G401 (cell line): ENCODE data around the gene P2RX7. TPM values are rescaled to one million over a fixed set of nuclear protein-coding genes. Genes with fewer than 3 reads are reported as not detected.
"Not testable (repeated sequence)": the region's sequence is repeated elsewhere in the genome, so short reads cannot be mapped to it uniquely, and the experiment has no call there.

Experiments
- DNase-seq: peaks from one replicate; pipeline ENCODE4 v3.0.0-alpha.2; 2015; ENCODE audit warnings: low spot score
- in situ Hi-C: cut with HindIII; loops from 2 replicates; pipeline ENCODE4 v1.10.0; 2016; ENCODE audit warnings: low sequenced_read_pairs, mixed read lengths
- total RNA-seq: library from RNA; depleted of rRNA; stranded (reverse); fragments of >200 nt; shearing (Covaris generic); gene quantifications from 2 replicates; pipeline ENCODE4 v1.2.3, GENCODE V29; 2014

Gene P2RX7
- total RNA-seq, 1 experiment from 2014 or later: not detected

- in situ Hi-C loops: no loop called here
- no peak for DNase-seq
Measured at GRCh38 chr12:121130866-121131373, 1.8 kb upstream of the P2RX7 start.

DNA sequence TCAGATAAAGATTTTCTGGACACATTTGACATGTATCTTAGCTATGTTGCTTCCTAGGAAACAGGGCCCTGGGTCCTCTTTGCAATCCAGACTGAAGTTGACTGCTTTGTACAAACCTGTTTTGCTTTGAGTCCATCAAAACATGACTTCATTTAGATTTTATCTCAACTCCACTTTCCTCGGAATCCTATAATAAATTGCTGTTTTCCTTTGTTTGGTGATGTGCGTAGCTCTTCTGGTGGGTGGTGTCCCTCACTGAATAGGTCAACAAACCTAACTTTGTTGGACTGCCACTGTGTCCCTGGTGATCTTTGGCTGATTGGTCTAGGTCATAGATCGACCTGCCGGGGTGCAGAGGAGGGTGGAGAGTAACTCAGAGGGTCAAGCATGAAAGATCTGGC is 735 bp upstream of the P2RX7 start:
- in situ Hi-C loops: no loop called here
- no peak for DNase-seq

DNA sequence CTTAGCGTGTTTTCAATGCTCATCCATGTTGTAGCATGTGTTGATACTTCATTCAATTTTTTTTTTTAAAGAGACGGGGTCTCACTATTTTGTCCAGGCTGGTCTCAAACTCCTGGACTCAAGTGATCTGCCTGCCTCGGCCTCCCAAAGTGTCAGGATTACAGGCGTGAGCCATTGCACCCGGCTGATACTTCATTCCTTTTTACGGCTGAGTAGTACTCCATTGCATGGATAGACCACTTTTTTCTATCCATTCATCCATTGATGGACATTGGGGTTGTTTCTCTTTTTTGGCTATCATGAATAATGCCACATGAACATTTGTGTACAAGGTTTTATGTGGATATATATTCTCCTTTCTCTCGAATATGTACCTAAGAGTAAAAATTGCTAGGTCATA is 1.2 kb downstream of the P2RX7 start:
- in situ Hi-C loops: no loop called here
- no peak for DNase-seq

GRCh38 chr12:121135320-121135719 is 2.6 kb downstream of the P2RX7 start:
- in situ Hi-C loops: no loop called here
- no peak for DNase-seq

DNA sequence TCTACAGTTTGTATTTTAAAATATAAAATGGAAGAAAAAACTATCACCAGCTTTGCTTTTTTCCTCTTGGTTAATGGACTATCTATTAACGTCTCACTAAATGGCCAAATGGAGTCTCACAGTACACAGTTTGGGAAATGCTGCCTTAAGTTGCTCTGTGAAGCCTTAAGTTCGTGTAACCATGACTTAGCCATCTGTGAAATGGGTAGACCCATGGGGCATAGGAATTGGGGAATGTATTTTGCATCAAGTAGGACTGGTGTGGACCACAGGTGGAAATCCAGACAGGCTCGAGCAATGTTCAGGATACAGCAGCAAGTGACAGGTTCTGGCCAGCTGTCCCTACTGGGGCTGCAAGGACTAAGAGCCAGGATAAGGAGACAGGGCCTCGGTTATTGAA is 4.8 kb downstream of the P2RX7 start:
- no peak for DNase-seq
- in situ Hi-C loops: no loop called here

DNA sequence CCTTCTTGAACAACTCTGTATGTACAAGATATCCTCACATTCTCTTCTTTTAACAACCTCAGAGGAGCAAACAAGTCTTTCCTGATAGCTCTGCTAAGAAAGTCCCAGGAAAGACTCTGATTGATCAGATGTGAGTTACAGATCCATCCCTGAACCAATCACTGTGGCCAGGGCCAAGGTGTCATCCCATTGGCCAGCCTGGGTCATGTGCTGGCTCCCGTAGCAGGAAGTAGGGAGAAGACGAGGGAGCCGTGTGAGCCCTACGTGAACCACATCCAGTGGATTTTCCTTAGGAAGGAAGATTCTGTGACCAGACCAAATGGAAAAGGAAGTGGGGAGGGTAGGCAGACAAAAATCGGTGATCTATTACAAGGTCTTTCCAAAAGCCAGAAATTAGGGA is 5.6 kb downstream of the P2RX7 start:
- in situ Hi-C loops: no loop called here
- DNase-seq: no peak

- DNase-seq: peak; percentile 72
- in situ Hi-C loops: no loop called here
Measured at GRCh38 chr12:121139286-121139685, 6.6 kb downstream of the P2RX7 start.

DNA sequence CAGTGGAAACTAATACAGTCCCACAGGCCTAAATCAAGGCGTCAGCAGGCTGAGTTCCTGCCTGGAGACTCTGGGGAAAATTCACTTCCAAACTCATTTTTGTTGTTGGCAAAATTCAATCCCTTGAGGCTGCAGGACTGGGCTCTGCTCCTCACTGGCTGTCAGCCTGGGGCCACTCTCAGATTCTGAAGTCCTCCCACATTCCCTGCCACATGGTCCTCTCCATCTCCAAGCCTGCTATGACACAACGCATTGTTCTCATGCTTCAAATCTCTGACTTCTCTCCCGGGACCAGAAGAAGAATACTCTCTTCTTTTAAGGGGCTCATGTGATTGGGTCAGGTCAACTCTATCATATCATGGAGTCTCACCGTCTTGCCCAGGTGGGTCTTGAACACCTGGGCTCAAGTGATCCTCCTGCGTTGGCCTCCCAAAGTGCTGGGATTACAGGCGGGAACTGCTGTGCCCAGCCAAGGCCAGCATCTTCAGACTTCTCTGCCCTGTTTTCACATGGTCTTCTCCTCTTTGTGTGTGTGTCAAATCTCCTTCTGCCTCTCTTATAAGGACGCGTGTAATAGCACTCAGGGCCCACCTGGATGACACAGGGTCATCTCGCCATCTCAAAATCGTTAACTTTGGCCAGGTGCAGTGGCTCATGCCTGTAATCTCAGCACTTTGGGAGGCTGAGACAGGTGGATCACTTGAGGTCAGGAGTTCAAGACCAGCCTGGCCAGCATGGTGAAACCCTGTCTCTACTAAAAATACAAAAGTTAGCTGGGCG is 9.7 kb downstream of the P2RX7 start:
- in situ Hi-C loops: no loop called here
- DNase-seq: no peak

DNA sequence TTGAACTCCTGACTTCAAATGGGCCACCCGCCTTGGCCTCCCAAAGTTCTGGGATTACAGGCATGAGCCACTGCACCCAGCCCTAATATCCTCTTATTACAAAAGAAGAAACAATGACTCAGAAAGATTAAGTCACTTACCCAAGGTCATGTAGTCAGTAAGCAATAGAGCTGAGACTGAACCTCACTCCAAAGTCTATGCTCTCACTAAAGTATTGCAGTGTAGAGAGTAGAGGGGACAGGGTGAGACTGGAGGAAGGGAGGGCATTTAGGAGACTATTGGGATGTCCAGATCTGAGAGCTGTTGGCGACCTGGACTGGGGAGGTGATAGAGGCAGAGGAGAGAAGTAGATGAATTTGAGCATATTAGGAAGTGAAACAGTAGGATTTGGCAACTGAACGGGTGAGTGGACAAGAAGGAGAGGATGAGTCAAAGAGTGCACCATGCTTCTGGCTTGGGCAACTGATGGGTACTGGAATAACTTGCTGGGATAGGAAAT is 11.8 kb downstream of the P2RX7 start:
- no peak for DNase-seq
- in situ Hi-C loops: no loop called here

GRCh38 chr12:121145221-121145620 is 12.5 kb downstream of the P2RX7 start:
- DNase-seq: no peak
- in situ Hi-C loops: no loop called here

GRCh38 chr12:121149289-121149688 is 16.6 kb downstream of the P2RX7 start:
- in situ Hi-C loops, DNase-seq: not testable (repeated sequence)

- in situ Hi-C loops: no loop called here
- DNase-seq: peak; percentile 94
Measured at GRCh38 chr12:121154793-121155375, 22.2 kb downstream of the P2RX7 start.

- in situ Hi-C loops: no loop called here
- peak; percentile 35 for DNase-seq
Measured at GRCh38 chr12:121156365-121156764, 23.7 kb downstream of the P2RX7 start.

GRCh38 chr12:121158085-121158484 is 25.4 kb downstream of the P2RX7 start:
- in situ Hi-C loops: no loop called here
- no peak for DNase-seq

DNA sequence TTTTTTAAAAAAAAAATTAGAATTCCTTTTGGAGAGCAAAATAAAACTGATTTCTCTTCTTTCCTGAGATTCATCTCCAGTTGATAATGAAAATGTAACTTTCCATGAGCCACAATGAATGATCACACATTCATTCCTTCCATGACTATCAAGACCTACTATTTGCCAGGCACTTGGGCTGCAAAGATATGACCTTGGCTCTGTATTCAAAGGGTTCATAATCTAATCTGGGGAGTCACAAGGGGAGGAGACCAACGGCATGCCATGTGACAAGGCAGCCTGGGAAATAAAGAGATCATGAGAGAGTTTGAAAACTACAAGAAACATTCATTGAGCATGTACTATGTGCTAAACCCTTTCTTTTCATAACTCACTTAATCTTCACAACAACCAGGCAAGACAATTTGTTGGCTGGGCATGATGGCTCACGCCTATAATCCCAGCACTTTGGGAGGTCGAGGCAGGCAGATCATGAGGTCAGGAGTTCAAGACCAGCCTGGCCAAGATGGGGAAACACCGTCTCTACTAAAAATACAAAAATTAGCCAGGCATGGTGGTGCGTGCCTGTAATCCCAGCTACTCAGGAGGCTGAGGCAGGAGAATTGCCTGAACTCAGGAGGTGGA is 26.2 kb downstream of the P2RX7 start:
- DNase-seq, in situ Hi-C loops: not testable (repeated sequence)

DNA sequence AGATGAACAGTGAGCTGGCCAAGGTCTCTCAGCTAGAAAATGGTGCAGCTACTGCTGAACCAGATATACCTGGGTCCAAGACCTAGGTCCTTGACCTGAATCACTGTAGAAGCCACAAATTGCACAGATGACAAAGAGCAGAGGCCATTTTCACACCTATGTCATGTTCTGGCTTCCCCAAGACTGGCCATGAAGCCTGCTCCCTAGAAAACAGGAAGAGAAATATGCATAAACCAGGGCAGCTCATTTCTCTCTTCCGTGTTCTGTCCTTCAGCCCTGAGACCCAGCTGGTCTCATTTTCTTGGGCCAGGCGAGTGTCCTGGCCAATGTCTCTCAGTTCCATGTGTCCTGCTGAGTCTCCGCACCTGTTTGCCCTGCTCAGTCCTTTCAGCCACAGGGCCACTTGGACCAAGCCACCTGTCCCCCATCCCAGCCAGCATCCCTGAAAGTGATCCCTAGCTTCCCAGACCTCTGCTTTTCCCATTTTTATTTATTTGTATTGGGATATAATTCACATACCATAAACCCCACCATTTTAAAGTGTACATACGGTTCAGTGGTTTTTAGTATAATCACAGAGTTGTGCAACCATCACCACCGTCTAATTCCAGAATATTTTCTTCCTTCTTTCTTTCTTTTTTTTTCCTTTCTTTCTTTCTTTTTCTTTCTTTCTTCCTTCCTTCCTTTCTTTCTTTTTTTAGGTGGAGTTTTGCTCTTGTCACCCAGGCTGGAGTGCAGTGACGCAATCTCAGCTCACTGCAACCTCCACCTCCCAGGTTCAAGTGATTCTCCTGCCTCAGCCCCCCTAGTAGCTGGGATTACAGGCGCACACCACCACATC is 27.0 kb downstream of the P2RX7 start:
- peak; percentile 99 for DNase-seq
- in situ Hi-C loops: no loop called here

DNA sequence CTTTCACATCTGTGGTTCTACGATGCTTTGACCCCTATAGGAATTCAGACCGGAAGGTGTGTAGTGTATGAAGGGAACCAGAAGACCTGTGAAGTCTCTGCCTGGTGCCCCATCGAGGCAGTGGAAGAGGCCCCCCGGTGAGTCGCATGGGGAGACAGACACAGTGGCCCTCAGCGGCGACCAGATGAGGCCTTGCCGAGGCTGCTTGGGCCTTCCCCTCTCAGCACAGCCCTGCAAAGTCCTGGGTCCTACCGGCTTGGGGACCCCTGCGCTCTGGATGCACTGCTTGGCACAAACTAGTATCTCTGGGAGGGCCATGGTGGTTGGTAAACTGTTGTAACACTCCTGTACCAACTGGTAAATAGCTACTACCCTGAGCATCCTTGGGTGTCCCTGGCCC is 29.7 kb downstream of the P2RX7 start:
- DNase-seq: no peak
- in situ Hi-C loops: no loop called here

- no peak for DNase-seq
- in situ Hi-C loops: no loop called here
Measured at GRCh38 chr12:121162985-121163384, 30.3 kb downstream of the P2RX7 start.

DNA sequence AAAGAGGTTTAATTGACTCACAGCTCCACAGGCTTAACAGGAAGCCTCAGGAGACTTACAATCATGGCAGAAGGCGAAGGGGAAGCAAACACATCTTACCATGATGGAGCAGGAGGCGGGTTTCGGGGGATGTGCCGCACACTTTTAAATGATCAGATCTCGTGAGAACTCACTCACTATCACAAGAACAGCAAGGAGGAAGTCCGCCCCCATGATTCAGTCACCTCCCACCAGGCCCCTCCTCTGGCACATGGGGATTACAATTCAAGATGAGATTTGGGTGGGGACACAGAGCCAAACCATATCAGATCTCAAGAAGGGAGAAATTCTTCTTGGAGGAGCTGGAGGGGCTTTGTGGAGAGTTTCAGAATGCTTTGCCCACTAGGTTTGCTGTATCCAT is 32.2 kb downstream of the P2RX7 start:
- DNase-seq, in situ Hi-C loops: not testable (repeated sequence)
